Hepatocyte (in vitro differentiated cells): ENCODE results near the gene ZBTB8A. TPM values are rescaled to one million over a fixed set of nuclear protein-coding genes. Genes with fewer than 3 reads are reported as not detected.

Experiments
- DNase-seq: peaks from one replicate; pipeline ENCODE4 v3.0.0-alpha.2; 2016; ENCODE audit warnings: low spot score
- H2AFZ ChIP-seq: fragments of 200-600 bp; sonication (generic); 2 replicates; pipeline ENCODE4 v1.6.0; 2016; ENCODE audit warnings: antibody characterized with exemption, mild to moderate bottlenecking
- H3K27ac ChIP-seq: fragments of 200-600 bp; sonication (generic); 2 replicates; pipeline ENCODE4 v1.5.1; 2016; ENCODE audit warnings: mild to moderate bottlenecking
- H3K27me3 ChIP-seq: fragments of 200-600 bp; sonication (generic); 2 replicates; pipeline ENCODE4 v1.6.1; 2016
- H3K36me3 ChIP-seq: fragments of 200-600 bp; sonication (generic); replicated peaks from 2 replicates; pipeline ENCODE4 v1.5.1; 2016; ENCODE audit warnings: low read depth; ENCODE audit not compliant: insufficient read depth
- H3K4me1 ChIP-seq: fragments of 200-600 bp; sonication (generic); 2 replicates; pipeline ENCODE4 v1.5.1; 2016; ENCODE audit warnings: mild to moderate bottlenecking, moderate library complexity; ENCODE audit not compliant: insufficient read depth
- H3K4me2 ChIP-seq: fragments of 200-600 bp; sonication (generic); 2 replicates; pipeline ENCODE4 v1.6.0; 2016
- H3K4me3 ChIP-seq: fragments of 200-600 bp; sonication (generic); 2 replicates; pipeline ENCODE4 v1.5.1; 2016; ENCODE audit warnings: mild to moderate bottlenecking
- H3K79me2 ChIP-seq: fragments of 200-600 bp; sonication (generic); 2 replicates; pipeline ENCODE4 v1.6.0; 2017; ENCODE audit warnings: mild to moderate bottlenecking
- H3K9me2 ChIP-seq: fragments of 200-600 bp; sonication (generic); replicated peaks from 2 replicates; pipeline ENCODE4 v1.6.0; 2017; ENCODE audit warnings: mild to moderate bottlenecking; ENCODE audit not compliant: insufficient read depth
- H3K9me3 ChIP-seq: fragments of 200-600 bp; sonication (generic); 2 replicates; pipeline ENCODE4 v1.5.1; 2016; ENCODE audit warnings: low read depth, mild to moderate bottlenecking
- H4K20me1 ChIP-seq: fragments of 200-600 bp; sonication (generic); 2 replicates; pipeline ENCODE4 v1.6.0; 2016; ENCODE audit warnings: mild to moderate bottlenecking; ENCODE audit not compliant: insufficient read depth, poor library complexity, severe bottlenecking
- EZH2 ChIP-seq: fragments of 200-600 bp; sonication (generic); IDR thresholded peaks from 2 replicates; pipeline ENCODE4 v1.6.1; 2016; ENCODE audit warnings: antibody characterized with exemption, mild to moderate bottlenecking, borderline replicate concordance
- EZH2phosphoT487 ChIP-seq: fragments of 200-600 bp; sonication (generic); IDR thresholded peaks from one replicate; pipeline ENCODE4 v1.6.1; 2018; ENCODE audit warnings: antibody characterized with exemption, mild to moderate bottlenecking, low read depth, moderate library complexity; ENCODE audit not compliant: unreplicated experiment, severe bottlenecking
- WGBS: methylation state at CpG from one replicate; pipeline ENCODE4 v1.1.6; 2016; ENCODE audit warnings: low lambda C conversion rate; ENCODE audit errors: missing lambda C conversion rate; 5-methylcytosine and 5-hydroxymethylcytosine counted together
- polyA plus RNA-seq: library from polyadenylated mRNA; unstranded; fragments of >200 nt; fragmentation: Nextera tagmentation; extraction: Ambion mirVana; gene quantifications from 2 replicates; pipeline ENCODE4 v1.2.1, GENCODE V29; 2016
- total RNA-seq: library from RNA; depleted of rRNA; stranded (reverse); fragments of >200 nt; gene quantifications from 2 replicates; pipeline ENCODE4 v1.2.3, GENCODE V29; 2014
- TF ChIP-seq, protein P1 (sequence below): fragments of 200-600 bp; sonication (generic); IDR thresholded peaks from 2 replicates; pipeline ENCODE4 v1.5.1; 2016; ENCODE audit warnings: antibody characterized with exemption, mild to moderate bottlenecking; ENCODE audit not compliant: poor library complexity

ZBTB8A gene
- total and polyA plus RNA-seq, 2 experiments from 2014 or later, result 3.7 to 5.7 TPM

- Histone ChIP-seq H3K27me3 (no peaks in the 10 kb centered on the region), H3K27ac (no peak overlapping the region), H3K79me2 (no peaks in the 10 kb centered on the region), H3K36me3 (no peaks in the 10 kb centered on the region), H3K9me2 (no peaks in the 10 kb centered on the region), H4K20me1 (no peaks in the 10 kb centered on the region), H3K4me2 (no peak overlapping the region), H3K9me3 (no peaks in the 10 kb centered on the region), H3K4me3 (no peak overlapping the region), H3K4me1 (no peaks in the 10 kb centered on the region), H2AFZ (no peak overlapping the region)
- no peak for TF ChIP-seq EZH2phosphoT487
- no peak for DNase-seq
- 97% methylated on average over 5 of the region's 5 CpGs for WGBS
These were observed 79.5 kb downstream of the ZBTB8A start for GRCh38 chr1:32618673-32619221.

- Histone ChIP-seq H3K4me1 (no peaks in the 10 kb centered on the region), H3K79me2 (no peaks in the 10 kb centered on the region), H3K36me3 (no peaks in the 10 kb centered on the region), H4K20me1 (no peaks in the 10 kb centered on the region), H3K27me3 (no peaks in the 10 kb centered on the region), H3K9me3 (no peaks in the 10 kb centered on the region), H3K27ac (no peak overlapping the region), H3K9me2 (no peaks in the 10 kb centered on the region), H3K4me3 (no peak overlapping the region), H3K4me2 (no peak overlapping the region), H2AFZ (no peak overlapping the region)
- DNase-seq, result peak; percentile 22
- TF ChIP-seq EZH2, result no peak
- no peak for TF ChIP-seq EZH2phosphoT487
- TF ChIP-seq, protein P1, sequence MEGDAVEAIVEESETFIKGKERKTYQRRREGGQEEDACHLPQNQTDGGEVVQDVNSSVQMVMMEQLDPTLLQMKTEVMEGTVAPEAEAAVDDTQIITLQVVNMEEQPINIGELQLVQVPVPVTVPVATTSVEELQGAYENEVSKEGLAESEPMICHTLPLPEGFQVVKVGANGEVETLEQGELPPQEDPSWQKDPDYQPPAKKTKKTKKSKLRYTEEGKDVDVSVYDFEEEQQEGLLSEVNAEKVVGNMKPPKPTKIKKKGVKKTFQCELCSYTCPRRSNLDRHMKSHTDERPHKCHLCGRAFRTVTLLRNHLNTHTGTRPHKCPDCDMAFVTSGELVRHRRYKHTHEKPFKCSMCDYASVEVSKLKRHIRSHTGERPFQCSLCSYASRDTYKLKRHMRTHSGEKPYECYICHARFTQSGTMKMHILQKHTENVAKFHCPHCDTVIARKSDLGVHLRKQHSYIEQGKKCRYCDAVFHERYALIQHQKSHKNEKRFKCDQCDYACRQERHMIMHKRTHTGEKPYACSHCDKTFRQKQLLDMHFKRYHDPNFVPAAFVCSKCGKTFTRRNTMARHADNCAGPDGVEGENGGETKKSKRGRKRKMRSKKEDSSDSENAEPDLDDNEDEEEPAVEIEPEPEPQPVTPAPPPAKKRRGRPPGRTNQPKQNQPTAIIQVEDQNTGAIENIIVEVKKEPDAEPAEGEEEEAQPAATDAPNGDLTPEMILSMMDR, result peak; percentile 37
- 89% methylated on average over 5 of the region's 5 CpGs for WGBS
These were observed 80.7 kb downstream of the ZBTB8A start for GRCh38 chr1:32619701-32620485.

- 99% methylated on average over 2 of the region's 2 CpGs for WGBS
- Histone ChIP-seq H3K9me3 (no peaks in the 10 kb centered on the region), H3K79me2 (no peaks in the 10 kb centered on the region), H3K36me3 (no peaks in the 10 kb centered on the region), H4K20me1 (no peaks in the 10 kb centered on the region), H3K27me3 (no peaks in the 10 kb centered on the region), H3K4me1 (no peaks in the 10 kb centered on the region), H3K9me2 (no peaks in the 10 kb centered on the region), H2AFZ (no peak overlapping the region), H3K4me2 (no peak overlapping the region), H3K4me3 (no peak overlapping the region), H3K27ac (no peak overlapping the region)
- DNase-seq, result no peak
- TF ChIP-seq EZH2 (no peak), EZH2phosphoT487 (no peak)
- TF ChIP-seq, protein P1, result no peak
These were observed 83.0 kb downstream of the ZBTB8A start for GRCh38 chr1:32622205-32622604.
